Measurements from ENCODE around the gene KRTAP3-1. TPM values are rescaled to one million over a fixed set of nuclear protein-coding genes. Genes with fewer than 3 reads are reported as not detected.

Gene KRTAP3-1
- total and polyA plus RNA-seq, 2 experiments from 2014 or later = not detected

DNA sequence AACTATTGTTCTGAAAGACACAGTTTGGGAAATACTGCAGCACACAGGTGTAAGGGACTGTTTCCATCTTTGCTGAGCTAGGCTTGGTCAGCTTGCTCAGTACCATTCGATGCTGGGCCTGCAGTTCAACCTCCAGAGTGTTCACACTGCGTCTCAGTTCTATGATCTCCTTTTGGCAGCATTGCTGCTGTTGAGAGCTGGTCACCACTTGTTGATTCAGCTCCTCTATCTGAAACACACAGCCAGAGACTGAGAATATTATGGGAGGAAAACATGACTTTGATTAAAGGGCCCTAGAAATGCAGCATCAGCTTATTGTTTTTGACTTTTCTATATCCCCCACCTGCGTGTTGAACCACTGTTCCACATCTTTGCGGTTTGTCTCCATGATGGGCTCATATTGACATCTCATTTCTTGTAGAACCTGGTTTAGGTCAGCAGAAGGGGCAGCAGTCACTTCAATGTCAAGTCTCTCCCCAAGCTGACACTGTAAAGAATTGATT is 46.8 kb downstream of the KRTAP3-1 start:
- Histone ChIP-seq H3F3A (replicated peaks; ENCODE audit: low read depth) (no peaks in the 10 kb centered on the region), H3K36me3 (ENCODE audit: insufficient read depth) (no peaks in the 10 kb centered on the region), H3K4me2 (no peak overlapping the region), H3K27me3 (ENCODE audit: insufficient read depth) (no peaks in the 10 kb centered on the region), H4K20me1 (replicated peaks; ENCODE audit: insufficient read depth) (no peaks in the 10 kb centered on the region), H3K4me3 (no peak overlapping the region), H2AFZ (no peak overlapping the region), H3K27ac (ENCODE audit: low read depth) (no peak overlapping the region), H3K9me2 (ENCODE audit: insufficient read depth) (0 out of 2 replicates have a peak, but pooled peaks cover 3% of the 10 kb centered on the region), H3K4me1 (ENCODE audit: insufficient read depth) (peaks cover 18% of the 10 kb centered on the region), H3K79me2 (replicated peaks; ENCODE audit: insufficient read depth) (no peaks in the 10 kb centered on the region)
- DNase-seq (ENCODE audit: low spot score) (no peak), ATAC-seq (no peak)
- no peaks in the 10 kb centered on the region for H3K36me3 Mint-ChIP-seq (ENCODE audit: low read depth)
- H3K4me1 Mint-ChIP-seq = peaks cover 22% of the 10 kb centered on the region
- peaks cover 3% of the 10 kb centered on the region for H3K27me3 Mint-ChIP-seq (ENCODE audit: insufficient read depth, low read depth, poor library complexity)
- no peak for TF ChIP-seq ZNF114 (CRISPR knock-in tag; IDR thresholded peaks at IDR 0.05)
- TF ChIP-seq, protein P1, sequence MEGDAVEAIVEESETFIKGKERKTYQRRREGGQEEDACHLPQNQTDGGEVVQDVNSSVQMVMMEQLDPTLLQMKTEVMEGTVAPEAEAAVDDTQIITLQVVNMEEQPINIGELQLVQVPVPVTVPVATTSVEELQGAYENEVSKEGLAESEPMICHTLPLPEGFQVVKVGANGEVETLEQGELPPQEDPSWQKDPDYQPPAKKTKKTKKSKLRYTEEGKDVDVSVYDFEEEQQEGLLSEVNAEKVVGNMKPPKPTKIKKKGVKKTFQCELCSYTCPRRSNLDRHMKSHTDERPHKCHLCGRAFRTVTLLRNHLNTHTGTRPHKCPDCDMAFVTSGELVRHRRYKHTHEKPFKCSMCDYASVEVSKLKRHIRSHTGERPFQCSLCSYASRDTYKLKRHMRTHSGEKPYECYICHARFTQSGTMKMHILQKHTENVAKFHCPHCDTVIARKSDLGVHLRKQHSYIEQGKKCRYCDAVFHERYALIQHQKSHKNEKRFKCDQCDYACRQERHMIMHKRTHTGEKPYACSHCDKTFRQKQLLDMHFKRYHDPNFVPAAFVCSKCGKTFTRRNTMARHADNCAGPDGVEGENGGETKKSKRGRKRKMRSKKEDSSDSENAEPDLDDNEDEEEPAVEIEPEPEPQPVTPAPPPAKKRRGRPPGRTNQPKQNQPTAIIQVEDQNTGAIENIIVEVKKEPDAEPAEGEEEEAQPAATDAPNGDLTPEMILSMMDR (conservative IDR thresholded peaks at IDR 0.05; ENCODE audit: low read depth in 2 of 2) = no peak
- TF ChIP-seq EZH2 (IDR thresholded peaks at IDR 0.05; ENCODE audit: low read depth, unreplicated experiment) = no peak
- TF ChIP-seq, protein P2, sequence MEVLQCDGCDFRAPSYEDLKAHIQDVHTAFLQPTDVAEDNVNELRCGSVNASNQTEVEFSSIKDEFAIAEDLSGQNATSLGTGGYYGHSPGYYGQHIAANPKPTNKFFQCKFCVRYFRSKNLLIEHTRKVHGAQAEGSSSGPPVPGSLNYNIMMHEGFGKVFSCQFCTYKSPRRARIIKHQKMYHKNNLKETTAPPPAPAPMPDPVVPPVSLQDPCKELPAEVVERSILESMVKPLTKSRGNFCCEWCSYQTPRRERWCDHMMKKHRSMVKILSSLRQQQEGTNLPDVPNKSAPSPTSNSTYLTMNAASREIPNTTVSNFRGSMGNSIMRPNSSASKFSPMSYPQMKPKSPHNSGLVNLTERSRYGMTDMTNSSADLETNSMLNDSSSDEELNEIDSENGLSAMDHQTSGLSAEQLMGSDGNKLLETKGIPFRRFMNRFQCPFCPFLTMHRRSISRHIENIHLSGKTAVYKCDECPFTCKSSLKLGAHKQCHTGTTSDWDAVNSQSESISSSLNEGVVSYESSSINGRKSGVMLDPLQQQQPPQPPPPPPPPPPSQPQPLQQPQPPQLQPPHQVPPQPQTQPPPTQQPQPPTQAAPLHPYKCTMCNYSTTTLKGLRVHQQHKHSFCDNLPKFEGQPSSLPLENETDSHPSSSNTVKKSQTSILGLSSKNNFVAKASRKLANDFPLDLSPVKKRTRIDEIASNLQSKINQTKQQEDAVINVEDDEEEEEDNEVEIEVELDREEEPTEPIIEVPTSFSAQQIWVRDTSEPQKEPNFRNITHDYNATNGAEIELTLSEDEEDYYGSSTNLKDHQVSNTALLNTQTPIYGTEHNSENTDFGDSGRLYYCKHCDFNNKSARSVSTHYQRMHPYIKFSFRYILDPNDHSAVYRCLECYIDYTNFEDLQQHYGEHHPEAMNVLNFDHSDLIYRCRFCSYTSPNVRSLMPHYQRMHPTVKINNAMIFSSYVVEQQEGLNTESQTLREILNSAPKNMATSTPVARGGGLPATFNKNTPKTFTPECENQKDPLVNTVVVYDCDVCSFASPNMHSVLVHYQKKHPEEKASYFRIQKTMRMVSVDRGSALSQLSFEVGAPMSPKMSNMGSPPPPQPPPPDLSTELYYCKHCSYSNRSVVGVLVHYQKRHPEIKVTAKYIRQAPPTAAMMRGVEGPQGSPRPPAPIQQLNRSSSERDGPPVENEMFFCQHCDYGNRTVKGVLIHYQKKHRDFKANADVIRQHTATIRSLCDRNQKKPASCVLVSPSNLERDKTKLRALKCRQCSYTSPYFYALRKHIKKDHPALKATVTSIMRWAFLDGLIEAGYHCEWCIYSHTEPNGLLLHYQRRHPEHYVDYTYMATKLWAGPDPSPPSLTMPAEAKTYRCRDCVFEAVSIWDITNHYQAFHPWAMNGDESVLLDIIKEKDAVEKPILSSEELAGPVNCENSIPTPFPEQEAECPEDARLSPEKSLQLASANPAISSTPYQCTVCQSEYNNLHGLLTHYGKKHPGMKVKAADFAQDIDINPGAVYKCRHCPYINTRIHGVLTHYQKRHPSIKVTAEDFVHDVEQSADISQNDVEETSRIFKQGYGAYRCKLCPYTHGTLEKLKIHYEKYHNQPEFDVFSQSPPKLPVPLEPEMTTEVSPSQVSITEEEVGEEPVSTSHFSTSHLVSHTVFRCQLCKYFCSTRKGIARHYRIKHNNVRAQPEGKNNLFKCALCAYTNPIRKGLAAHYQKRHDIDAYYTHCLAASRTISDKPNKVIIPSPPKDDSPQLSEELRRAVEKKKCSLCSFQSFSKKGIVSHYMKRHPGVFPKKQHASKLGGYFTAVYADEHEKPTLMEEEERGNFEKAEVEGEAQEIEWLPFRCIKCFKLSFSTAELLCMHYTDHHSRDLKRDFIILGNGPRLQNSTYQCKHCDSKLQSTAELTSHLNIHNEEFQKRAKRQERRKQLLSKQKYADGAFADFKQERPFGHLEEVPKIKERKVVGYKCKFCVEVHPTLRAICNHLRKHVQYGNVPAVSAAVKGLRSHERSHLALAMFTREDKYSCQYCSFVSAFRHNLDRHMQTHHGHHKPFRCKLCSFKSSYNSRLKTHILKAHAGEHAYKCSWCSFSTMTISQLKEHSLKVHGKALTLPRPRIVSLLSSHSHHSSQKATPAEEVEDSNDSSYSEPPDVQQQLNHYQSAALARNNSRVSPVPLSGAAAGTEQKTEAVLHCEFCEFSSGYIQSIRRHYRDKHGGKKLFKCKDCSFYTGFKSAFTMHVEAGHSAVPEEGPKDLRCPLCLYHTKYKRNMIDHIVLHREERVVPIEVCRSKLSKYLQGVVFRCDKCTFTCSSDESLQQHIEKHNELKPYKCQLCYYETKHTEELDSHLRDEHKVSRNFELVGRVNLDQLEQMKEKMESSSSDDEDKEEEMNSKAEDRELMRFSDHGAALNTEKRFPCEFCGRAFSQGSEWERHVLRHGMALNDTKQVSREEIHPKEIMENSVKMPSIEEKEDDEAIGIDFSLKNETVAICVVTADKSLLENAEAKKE (CRISPR knock-in tag; IDR thresholded peaks at IDR 0.05) = no peak
- no peak overlapping the region for H3K27ac Mint-ChIP-seq
- no peaks in the 10 kb centered on the region; the same call in 2 of the 3 replicates for H3K9me3 Mint-ChIP-seq
- H3K4me3 Mint-ChIP-seq = no peak overlapping the region
